ENCODE measurements around the gene RAB6D.
"Not testable (repeated sequence)": the region's sequence is repeated elsewhere in the genome, so short reads cannot be mapped to it uniquely, and the experiment has no call there.

The RAB6D gene

GRCh38 chr2:131365452-131365851, 1.5 kb upstream of the RAB6D start:
- DNase-seq, result no peak

DNA sequence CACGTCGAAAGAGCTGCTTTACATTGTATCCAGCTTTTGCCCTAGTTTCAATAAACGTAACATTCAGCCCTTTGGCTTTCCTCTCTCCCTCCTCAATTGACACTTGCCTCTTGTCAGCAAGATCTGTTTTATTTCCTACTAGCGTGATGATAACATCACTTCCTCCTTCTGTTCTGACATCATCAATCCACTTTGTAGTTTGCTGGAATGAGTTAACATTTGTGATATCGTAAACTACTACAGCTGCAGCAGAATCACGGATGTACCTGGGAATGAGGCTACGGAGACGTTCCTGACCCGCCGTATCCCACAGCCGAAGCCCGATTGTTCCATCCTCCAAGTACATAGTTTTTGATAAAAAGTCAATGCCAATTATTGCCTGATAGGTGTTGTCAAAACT, 755 bp downstream of the RAB6D start:
- DNase-seq, result not testable (repeated sequence)

GRCh38 chr2:131361773-131362172, 2.2 kb downstream of the RAB6D start:
- DNase-seq, result not testable (repeated sequence)

DNA sequence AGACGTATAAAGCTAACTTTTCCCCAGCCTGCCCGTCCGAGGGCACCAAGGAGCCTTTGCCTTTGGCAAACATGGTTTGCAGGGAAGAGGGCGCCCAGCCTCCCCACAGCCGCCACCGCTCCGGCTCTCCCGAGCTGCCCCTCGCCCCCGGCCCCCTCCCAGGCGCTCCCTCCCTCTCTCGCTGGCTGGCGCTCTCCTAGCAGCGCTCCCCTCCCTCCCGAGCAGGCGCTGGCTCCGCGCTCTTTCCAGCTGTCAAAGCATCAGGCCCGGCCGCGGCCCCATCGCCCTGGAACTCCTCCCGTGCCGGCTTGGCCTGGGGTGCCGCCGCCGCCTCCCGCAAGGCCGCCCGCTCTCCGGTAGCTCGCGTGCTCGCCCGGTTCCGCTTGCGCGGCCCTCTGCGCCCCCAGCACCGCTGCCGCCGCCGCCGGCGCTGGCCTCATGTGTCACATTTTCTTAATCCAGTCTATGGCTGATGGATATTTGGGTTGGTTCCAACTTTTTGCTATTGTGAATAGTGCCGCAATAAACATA, 10.7 kb downstream of the RAB6D start:
- DNase-seq, result not testable (repeated sequence)

GRCh38 chr2:131349021-131349420, 14.9 kb downstream of the RAB6D start:
- DNase-seq, result no peak

- DNase-seq, result not testable (repeated sequence)
Measured at GRCh38 chr2:131347035-131347434, 16.9 kb downstream of the RAB6D start.

GRCh38 chr2:131339307-131339706, 24.7 kb downstream of the RAB6D start:
- DNase-seq, result not testable (repeated sequence)

GRCh38 chr2:131335319-131335718, 28.6 kb downstream of the RAB6D start:
- not testable (repeated sequence) for DNase-seq

DNA sequence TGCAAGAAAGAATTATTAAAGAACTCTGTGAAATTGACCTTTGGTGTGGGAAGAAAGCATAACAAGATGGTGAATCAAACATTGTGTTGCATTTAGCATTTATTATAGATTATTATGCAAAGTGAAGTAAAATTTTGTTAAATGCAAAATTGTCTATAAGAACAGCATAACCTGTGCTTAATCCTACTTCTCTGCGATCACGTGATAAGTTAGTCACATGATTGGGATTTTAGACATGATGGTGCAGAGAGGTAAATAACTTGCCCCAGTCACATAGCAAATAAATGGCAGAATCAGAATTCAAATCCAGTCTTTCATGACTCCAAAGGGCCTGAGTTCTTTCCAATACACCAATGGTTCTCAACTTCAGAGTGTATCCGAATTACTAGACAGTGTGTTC, 31.3 kb downstream of the RAB6D start:
- not testable (repeated sequence) for DNase-seq

GRCh38 chr2:131331000-131331399, 33.0 kb downstream of the RAB6D start:
- DNase-seq, result not testable (repeated sequence)

- DNase-seq, result no peak
Measured at GRCh38 chr2:131322209-131322608, 41.8 kb downstream of the RAB6D start.

GRCh38 chr2:131321344-131321743, 42.6 kb downstream of the RAB6D start:
- not testable (repeated sequence) for DNase-seq

DNA sequence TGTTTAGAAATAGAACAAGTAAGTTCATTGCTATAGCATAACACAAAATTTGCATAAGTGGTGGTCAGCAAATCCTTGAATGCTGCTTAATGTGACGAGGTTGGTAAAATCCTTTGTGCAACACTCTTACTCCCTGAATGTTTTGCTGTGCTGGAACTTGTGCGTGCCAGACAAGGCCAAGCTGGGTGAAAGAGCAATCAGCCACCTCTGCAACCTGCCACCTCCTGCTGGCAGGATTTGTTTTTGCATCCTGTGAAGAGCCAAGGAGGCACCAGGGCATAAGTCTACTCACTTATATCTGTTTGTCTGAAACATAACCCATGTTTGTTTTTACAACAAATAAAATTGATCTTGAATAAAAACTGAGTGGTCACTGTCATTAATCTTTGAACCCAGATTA, 53.0 kb downstream of the RAB6D start:
- not testable (repeated sequence) for DNase-seq
